ENCODE data around the gene ZNF622. TPM values are rescaled to one million over a fixed set of nuclear protein-coding genes. Genes with fewer than 3 reads are reported as not detected.
"Not testable (repeated sequence)": the region's sequence is repeated elsewhere in the genome, so short reads cannot be mapped to it uniquely, and the experiment has no call there.

Gene ZNF622
- polyA plus RNA-seq, 3 donors: 16.1 to 52.3 (median 25.5) TPM

- WGBS, 3 donors: 57 to 85% (median 84%) methylated on average over 1 of the region's 1 CpG
- no peak overlapping the region for H3K27ac ChIP-seq (ENCODE audit: low read depth, low read length)
These were observed 18.5 kb upstream of the ZNF622 start for GRCh38 chr5:16484081-16484480.

GRCh38 chr5:16483361-16483760, 17.8 kb upstream of the ZNF622 start:
- H3K27ac ChIP-seq (ENCODE audit: low read depth, low read length): no peak overlapping the region

GRCh38 chr5:16482891-16483290, 17.3 kb upstream of the ZNF622 start:
- WGBS, 3 donors: 60 to 78% (median 75%) methylated on average over 2 of the region's 2 CpGs

GRCh38 chr5:16480821-16481538, 15.4 kb upstream of the ZNF622 start:
- no peak overlapping the region for H3K27ac ChIP-seq (ENCODE audit: low read depth, low read length)
- 74 to 96% (median 82%) methylated on average over 6 of the region's 6 CpGs for WGBS, 3 donors

More at GRCh38 chr5:16482891-16483290, 17.3 kb upstream of the ZNF622 start:
- no peak overlapping the region for H3K27ac ChIP-seq (ENCODE audit: low read depth, low read length)

- no peak overlapping the region for H3K27ac ChIP-seq (ENCODE audit: low read depth, low read length)
These were observed 14.5 kb upstream of the ZNF622 start for GRCh38 chr5:16480144-16480543.

- no peak overlapping the region for H3K27ac ChIP-seq (ENCODE audit: low read depth, low read length)
- WGBS, 3 donors: 36 to 62% (median 52%) methylated on average over 3 of the region's 3 CpGs
These were observed 11.9 kb upstream of the ZNF622 start for GRCh38 chr5:16477541-16477940.

- H3K27ac ChIP-seq (ENCODE audit: low read depth, low read length): not testable (repeated sequence)
- WGBS, 3 donors: 94 to 99% (median 97%) methylated on average over 3 of the region's 3 CpGs
These were observed 10.8 kb upstream of the ZNF622 start for GRCh38 chr5:16476417-16476816.

GRCh38 chr5:16471387-16471786, 5.8 kb upstream of the ZNF622 start:
- no peak overlapping the region for H3K27ac ChIP-seq (ENCODE audit: low read depth, low read length)
- 29 to 46% (median 35%) methylated on average over 3 of the region's 3 CpGs for WGBS, 3 donors

- H3K27ac ChIP-seq (ENCODE audit: low read depth, low read length): no peak overlapping the region
- WGBS, 3 donors: 36 to 77% (median 67%) methylated on average over 3 of the region's 3 CpGs
These were observed 2.0 kb upstream of the ZNF622 start for GRCh38 chr5:16467363-16468219.

- H3K27ac ChIP-seq (ENCODE audit: low read depth, low read length): no peak overlapping the region
- 5 to 8% (median 7%) methylated on average over 40 of the region's 40 CpGs for WGBS, 3 donors
These were observed 696 bp downstream of the ZNF622 start for GRCh38 chr5:16464664-16465543.

GRCh38 chr5:16464231-16464630, 1.4 kb downstream of the ZNF622 start:
- no peak overlapping the region for H3K27ac ChIP-seq (ENCODE audit: low read depth, low read length)
- 25 to 86% (median 85%) methylated on average over 1 of the region's 1 CpG for WGBS, 3 donors

- H3K27ac ChIP-seq (ENCODE audit: low read depth, low read length): no peak overlapping the region
- 64 to 100% (median 95%) methylated on average over 1 of the region's 1 CpG for WGBS, 3 donors
These were observed 3.8 kb downstream of the ZNF622 start for GRCh38 chr5:16461782-16462181.

GRCh38 chr5:16461026-16461425, 4.6 kb downstream of the ZNF622 start:
- H3K27ac ChIP-seq (ENCODE audit: low read depth, low read length): no peak overlapping the region
- 59 to 96% (median 90%) methylated on average over 1 of the region's 1 CpG for WGBS, 3 donors

GRCh38 chr5:16459451-16459850, 6.1 kb downstream of the ZNF622 start:
- H3K27ac ChIP-seq (ENCODE audit: low read depth, low read length): no peak overlapping the region

GRCh38 chr5:16457853-16458252, 7.7 kb downstream of the ZNF622 start:
- no peak overlapping the region for H3K27ac ChIP-seq (ENCODE audit: low read depth, low read length)

GRCh38 chr5:16457451-16457850, 8.1 kb downstream of the ZNF622 start:
- 41 to 72% (median 70%) methylated on average over 3 of the region's 3 CpGs for WGBS, 3 donors
- H3K27ac ChIP-seq (ENCODE audit: low read depth, low read length): no peak overlapping the region

More at GRCh38 chr5:16457853-16458252, 7.7 kb downstream of the ZNF622 start:
- WGBS, 3 donors: 25 to 60% (median 40%) methylated on average over 1 of the region's 1 CpG

- WGBS, 3 donors: 39 to 43% (median 40%) methylated on average over 4 of the region's 4 CpGs
These were observed 9.3 kb downstream of the ZNF622 start for GRCh38 chr5:16456103-16456832.

GRCh38 chr5:16455668-16456067, 9.9 kb downstream of the ZNF622 start:
- WGBS, 3 donors: 64 to 75% (median 70%) methylated on average over 5 of the region's 5 CpGs
- H3K27ac ChIP-seq (ENCODE audit: low read depth, low read length): no peak overlapping the region

More at GRCh38 chr5:16456103-16456832, 9.3 kb downstream of the ZNF622 start:
- no peak overlapping the region for H3K27ac ChIP-seq (ENCODE audit: low read depth, low read length)

Data from adipose tissue (tissue), 3 donors.